ENCODE results near the gene ME2.

- no peak for TF ChIP-seq CTCF (IDR thresholded peaks at IDR 0.05)
- TF ChIP-seq POLR2A (IDR thresholded peaks at IDR 0.05): no peak
Observed at GRCh38 chr18:50859793-50860555, 18.9 kb upstream of the ME2 start.

All from uterus (tissue), 2 donors.